ENCODE measurements around the gene ZNF503.

The ZNF503 gene

GRCh38 chr10:75406462-75407223 lies 5.1 kb upstream of the ZNF503 start:
- no peak for DNase-seq

- DNase-seq, result no peak
These were observed 4.3 kb upstream of the ZNF503 start for GRCh38 chr10:75405598-75406461.

DNA sequence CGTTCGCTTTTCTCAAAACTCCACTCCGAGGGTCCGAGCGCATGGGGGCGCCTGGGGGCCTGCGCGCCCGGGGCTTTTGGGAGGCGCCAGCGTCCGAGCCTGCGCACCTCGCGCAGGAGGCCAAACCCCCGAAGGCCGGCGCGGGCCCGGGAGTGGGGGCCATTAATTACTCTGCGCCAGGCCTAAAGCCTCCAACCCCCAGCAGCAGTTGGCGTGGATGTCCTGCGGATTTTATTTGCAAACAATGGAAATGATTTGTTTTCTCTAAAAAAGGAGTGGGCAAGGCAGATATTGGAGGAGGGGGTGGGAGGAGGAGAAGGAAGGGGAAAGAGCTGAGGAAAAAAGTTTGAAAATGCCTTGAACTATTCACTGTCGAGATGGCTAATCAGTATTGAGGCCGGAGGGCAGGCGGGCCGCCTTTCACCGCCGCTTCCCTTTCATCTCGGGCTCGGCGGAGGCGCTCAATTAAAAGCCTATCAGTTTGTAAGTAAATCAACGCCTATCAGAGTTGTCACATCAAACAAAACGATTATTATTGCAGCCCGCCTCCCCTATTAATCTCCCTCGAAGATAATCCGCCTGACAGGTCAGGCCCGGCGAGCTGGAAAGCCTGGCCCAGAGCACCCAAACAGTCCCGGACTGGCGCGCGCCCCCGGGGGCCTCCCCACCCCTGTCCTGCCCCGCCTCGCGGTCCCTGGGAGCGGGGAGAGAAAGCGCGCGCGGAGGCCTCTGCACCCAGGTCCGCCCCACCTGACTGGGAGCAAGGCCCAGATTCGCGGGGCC lies 3.4 kb upstream of the ZNF503 start:
- no peak for DNase-seq

DNA sequence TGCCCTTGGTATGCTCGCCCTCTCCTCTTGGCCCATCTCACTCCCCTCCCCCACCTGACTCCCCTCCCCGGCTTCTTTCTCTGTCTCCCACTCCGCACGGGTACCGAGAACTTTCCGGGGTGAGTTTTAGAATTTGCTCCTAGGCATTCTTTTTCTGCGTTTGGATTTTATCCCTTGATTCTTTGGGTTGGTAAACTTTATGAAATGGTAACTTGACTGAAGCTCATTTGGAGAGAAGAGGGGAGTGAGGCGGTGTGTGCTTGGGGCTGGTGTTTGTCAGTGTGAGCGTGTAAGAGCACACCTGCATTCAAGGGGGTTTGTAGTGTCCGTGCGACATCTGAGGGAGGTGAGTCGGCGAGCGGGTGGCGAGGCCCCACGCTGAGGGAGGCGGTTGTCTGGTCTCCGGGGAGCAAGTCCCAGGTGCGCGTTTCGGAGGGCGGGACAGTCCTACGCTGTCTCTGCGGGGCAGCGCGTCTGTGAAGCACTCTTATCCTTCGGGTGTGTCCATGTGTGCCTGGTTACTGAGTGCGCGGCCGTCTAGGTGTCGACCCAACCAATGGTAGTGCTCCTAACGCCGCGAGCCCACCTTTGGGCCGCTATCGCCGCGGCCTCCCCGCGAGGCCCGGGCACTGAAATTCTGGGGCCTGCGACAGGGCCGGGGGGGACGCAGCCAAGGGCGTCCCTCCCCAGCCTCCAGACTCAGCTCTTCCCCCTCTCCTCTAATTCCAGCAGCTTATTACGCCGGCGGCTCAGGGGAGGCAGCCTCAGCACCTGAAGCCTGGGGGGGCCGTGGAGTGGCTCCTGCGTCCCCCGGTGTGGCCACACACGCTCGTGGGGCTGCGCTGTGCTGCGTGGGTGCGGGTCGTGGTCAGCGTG lies 2.6 kb upstream of the ZNF503 start:
- DNase-seq, result no peak

GRCh38 chr10:75403144-75403938 lies 1.8 kb upstream of the ZNF503 start:
- DNase-seq, result peak; percentile 32

DNA sequence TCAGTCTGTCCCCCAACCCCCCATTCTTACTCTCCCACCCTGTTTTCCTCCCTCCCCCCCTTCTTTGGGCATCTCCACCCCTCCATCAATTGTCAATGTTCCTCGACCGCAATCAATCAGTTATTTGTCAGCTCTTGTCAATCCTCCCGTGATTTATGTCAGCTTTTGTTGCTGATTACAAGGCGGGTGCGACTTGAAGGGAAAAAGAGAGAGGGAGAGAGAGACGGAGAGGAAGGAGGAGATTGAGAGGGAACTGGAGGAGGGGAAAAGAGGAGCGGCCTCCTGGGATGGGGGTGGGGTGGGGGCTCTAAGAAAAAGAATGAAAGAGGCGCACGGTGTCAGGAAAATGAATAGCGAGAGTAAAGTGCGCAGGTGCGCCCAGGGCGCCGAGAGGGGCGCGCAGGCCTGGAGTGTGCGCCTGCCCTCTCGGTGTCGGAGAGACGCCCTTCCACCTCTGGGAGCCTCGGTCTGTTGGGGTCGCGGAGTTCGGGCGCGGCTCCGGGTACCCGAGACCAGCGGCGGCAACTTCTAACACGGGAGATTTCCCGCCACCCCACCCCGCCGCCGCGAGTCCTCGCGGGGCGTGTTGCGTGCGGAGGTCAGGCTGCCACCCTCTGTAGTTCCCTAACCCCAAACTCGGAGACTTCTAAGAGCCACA lies 1.1 kb upstream of the ZNF503 start:
- no peak for DNase-seq

DNA sequence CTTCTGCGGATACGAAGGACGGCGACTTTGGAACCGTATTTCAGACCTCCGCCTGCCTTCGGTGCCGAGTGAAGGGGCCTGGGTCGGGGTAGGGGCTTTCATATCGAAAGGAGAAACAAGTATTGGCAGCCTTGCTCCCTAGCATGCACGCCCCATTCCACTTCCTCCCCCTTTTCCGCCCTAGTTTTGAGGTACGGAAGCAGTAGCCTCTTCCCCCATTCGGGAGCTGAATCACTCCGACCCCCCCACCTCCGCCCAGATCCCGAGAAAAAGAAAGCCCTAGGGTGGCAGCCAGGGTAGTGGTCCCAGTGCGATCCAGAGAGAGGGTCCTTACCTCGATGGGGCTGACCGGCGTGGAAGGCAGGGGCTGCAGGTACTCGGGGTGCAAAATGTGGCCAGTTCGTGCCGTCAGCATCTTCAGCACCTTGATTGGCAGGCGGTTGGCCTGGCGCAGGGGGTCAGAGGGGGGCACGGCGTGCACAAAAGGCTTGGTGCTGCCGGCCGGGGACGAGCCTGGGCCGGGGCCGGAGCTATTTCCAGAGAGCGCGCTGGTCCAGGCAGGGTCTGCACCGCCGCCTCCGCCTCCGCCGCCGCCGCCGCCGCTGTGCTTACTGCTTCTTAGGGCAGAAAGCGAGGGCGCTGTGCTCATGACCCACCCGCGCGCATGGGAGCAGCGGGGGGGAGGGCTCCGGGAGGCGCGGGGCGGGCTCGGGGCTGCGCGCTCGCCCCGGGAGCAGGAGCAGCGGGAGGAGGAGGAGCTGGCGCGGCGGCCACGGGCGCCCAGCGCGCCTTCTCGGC lies 594 bp downstream of the ZNF503 start:
- DNase-seq, result peak; percentile 34

DNA sequence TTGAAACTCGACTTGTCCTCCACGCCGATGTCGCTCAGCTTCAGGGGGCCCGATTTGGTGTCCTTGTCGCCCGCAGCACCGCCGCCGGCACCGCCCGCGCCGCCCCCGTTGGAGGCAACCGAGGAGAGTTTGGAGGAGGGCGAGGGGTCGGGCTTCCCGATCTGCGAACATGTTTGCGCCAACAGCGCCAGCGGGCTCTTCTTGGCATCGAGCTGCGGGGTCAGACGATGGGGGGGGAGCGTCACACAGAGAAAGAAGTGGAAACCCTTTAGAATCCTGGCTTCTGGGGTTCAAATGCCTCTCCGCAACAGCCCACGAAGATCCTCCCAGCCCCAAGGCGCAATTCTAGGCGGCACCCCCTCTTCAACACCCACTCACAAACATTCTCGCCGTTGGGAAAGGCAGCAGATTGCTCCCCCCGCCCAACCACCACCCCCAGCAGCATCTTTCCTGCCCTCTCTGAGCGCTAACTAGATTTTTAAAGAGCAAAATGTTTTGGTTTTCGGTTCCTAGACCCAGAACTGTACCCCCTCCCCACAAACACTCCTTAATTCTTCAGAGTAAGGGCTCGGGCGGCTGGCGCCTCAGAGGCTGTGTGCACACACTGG lies 1.3 kb downstream of the ZNF503 start:
- DNase-seq, result peak; percentile 50

GRCh38 chr10:75399461-75400162 lies 2.0 kb downstream of the ZNF503 start:
- peak; percentile 74 for DNase-seq

DNA sequence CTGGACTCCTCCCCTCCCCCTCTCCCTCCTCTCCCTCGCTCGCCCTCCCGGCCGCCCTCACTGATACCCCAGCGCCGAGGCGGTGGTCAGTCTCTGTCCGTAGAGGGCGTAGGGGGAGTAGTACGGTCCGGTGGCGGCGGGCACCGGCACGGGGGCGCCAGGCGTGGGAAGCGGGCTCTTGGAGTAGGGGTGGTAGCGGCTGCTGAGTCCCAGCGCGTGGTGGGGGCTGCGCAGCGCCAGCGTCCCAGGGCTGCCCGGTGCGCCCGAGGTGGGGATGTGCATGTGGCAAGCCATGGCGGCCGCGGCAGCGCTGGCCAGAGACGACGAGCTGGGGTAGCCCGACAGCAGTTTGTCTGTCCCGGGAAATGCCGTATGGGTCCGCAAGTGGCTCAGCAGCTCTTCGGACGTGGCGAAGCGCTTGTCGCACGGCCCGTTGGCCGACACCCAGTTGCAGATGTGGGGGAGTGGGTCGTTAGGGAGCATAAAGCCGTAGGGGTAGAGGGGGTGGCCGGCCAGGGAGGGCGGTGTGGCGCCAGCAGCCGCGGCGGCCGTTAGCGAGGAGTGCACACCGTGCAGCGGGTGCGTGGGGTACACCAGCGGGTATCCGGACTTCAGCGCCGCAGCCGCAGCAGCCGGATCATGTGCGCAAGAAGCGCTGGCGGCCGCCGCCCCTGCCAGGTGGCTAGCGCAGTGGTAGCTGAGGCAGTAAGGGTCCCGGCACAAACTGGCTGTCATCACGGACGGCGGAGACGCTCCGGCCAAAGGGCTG lies 2.7 kb downstream of the ZNF503 start:
- DNase-seq, result no peak

DNA sequence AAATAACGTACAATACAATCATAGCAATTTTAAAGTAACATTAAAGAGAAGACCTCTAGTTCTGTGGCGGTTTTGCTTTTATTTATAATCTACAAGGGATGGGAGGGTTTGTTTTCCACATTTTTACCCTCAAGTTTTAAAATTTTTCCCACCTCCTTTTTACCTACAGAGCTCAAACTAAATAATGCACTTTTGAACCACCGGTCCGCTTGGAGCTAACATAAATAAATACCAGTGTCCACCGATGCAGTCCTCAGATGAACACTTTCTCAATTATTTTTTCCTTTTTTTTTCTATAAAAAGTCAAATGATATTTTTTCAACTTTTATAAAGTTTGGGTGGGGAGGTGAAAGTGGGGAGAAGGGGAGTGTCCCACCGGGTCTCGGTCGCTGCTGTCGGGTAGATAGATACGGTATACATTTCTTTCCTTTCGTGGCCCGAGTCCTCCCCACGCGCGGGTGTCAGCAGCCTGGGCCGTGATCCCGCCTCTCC lies 3.3 kb downstream of the ZNF503 start:
- DNase-seq, result no peak

DNA sequence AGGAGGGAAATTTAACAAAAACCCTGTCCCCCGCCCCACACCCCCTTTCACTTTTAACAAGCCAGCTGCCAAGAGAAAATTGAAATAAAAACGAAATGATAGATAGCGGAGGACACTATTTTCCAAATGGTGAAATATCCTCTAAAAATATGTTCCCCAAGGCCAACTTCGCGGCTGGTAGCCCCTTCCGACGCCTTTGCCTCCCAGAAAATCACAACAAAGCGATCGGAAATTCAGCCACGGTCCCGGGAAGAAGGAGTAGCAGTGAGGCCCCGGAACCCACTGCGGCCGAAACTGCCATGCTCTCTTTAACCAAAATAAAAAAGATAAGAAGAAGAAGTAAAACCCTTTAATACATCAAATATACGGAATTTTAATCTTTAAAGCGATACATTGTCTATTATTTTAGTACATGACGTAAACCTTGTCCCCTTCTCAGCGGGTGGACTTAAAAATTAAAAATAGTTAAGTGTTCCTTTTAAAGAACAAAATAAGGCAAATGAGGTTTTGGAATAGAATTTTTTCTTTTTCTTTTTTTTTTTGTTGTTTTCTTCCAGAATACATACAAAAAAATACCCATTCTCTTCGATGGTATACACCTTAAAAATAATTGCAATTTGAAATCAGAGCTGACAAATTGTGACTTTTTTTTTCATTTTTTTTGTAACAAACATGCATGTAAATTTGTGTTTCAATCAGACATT lies 3.9 kb downstream of the ZNF503 start:
- no peak for DNase-seq

- no peak for DNase-seq
These were observed 4.7 kb downstream of the ZNF503 start for GRCh38 chr10:75396631-75397495.

GRCh38 chr10:75395932-75396630 lies 5.5 kb downstream of the ZNF503 start:
- DNase-seq, result no peak
